Suprapubic skin (tissue), 4 donors: Measurements from ENCODE around the gene P3H1. TPM values are rescaled to one million over a fixed set of nuclear protein-coding genes. Genes with fewer than 3 reads are reported as not detected.
A peak's percentile ranks its signal among the peaks of the same experiment; 100 is the strongest.
"Not testable (repeated sequence)": the region's sequence is repeated elsewhere in the genome, so short reads cannot be mapped to it uniquely, and the experiment has no call there.

Experiments used
- DNase-seq, 2 donors: peaks; one replicate each; pipeline ENCODE4 v3.0.0-alpha.2; 2019; ENCODE audit warnings: low spot score in 2 of 2
- H3K27ac ChIP-seq: fragments of 200-600 bp; sonication (generic); one replicate; pipeline ENCODE4 v1.5.1; 2019
- H3K27me3 ChIP-seq: fragments of 200-600 bp; sonication (generic); one replicate; pipeline ENCODE4 v1.5.1; 2019
- H3K36me3 ChIP-seq: fragments of 200-600 bp; sonication (generic); one replicate; pipeline ENCODE4 v1.5.1; 2019
- H3K4me1 ChIP-seq: fragments of 200-600 bp; sonication (generic); one replicate; pipeline ENCODE4 v1.5.1; 2019
- H3K4me3 ChIP-seq: fragments of 200-600 bp; sonication (generic); one replicate; pipeline ENCODE4 v1.5.1; 2019; ENCODE audit warnings: mild to moderate bottlenecking
- H3K9me3 ChIP-seq: fragments of 200-600 bp; sonication (generic); one replicate; pipeline ENCODE4 v1.5.1; 2019
- EP300 ChIP-seq: sonication (generic); formaldehyde crosslinking; IDR thresholded peaks from one replicate; pipeline ENCODE4 v1.6.1; 2017; ENCODE audit warnings: antibody characterized with exemption
- POLR2A ChIP-seq, 2 donors: fragments of 450-650 bp; IDR thresholded peaks; one replicate each; pipeline ENCODE4 v1.6.1; 2017; ENCODE audit warnings: antibody characterized with exemption in 2 of 2, mild to moderate bottlenecking in 2 of 2, moderate library complexity in 2 of 2
- POLR2AphosphoS5 ChIP-seq, 3 donors: sonication (generic); formaldehyde crosslinking; IDR thresholded peaks; one replicate each; pipeline ENCODE4 v1.6.1; 2017; ENCODE audit warnings: antibody characterized with exemption in 3 of 3
- WGBS: methylation state at CpG from one replicate; pipeline ENCODE4 v1.1.5; 2018; 5-methylcytosine and 5-hydroxymethylcytosine counted together
- total RNA-seq, 4 donors: library from RNA; depleted of rRNA; stranded (reverse); fragments of >200 nt; gene quantifications; one replicate each; pipeline ENCODE4 v1.1.0, GENCODE V29; 2016
- TF ChIP-seq, protein P1 (sequence below), 2 donors: fragments of 200-600 bp in 1 of 2; fragments of 450-650 bp in 1 of 2; sonication (generic) in 1 of 2; IDR thresholded peaks; one replicate each; pipeline ENCODE4 v1.5.1; 2016 to 2019; ENCODE audit warnings: antibody characterized with exemption in 2 of 2, mild to moderate bottlenecking in 1 of 2, moderate library complexity in 1 of 2

Gene P3H1
- total RNA-seq, 4 donors from 2014 or later = 12.5 to 19.8 (median 16.1) TPM

GRCh38 chr1:42756956-42757891 lies 9.6 kb downstream of the P3H1 start:
- 78% methylated on average over 17 of the region's 17 CpGs for WGBS
- TF ChIP-seq, protein P1, sequence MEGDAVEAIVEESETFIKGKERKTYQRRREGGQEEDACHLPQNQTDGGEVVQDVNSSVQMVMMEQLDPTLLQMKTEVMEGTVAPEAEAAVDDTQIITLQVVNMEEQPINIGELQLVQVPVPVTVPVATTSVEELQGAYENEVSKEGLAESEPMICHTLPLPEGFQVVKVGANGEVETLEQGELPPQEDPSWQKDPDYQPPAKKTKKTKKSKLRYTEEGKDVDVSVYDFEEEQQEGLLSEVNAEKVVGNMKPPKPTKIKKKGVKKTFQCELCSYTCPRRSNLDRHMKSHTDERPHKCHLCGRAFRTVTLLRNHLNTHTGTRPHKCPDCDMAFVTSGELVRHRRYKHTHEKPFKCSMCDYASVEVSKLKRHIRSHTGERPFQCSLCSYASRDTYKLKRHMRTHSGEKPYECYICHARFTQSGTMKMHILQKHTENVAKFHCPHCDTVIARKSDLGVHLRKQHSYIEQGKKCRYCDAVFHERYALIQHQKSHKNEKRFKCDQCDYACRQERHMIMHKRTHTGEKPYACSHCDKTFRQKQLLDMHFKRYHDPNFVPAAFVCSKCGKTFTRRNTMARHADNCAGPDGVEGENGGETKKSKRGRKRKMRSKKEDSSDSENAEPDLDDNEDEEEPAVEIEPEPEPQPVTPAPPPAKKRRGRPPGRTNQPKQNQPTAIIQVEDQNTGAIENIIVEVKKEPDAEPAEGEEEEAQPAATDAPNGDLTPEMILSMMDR (IDR thresholded peaks at IDR 0.05) = peak; percentile 36 to 55
- no peak for TF ChIP-seq POLR2A (IDR thresholded peaks at IDR 0.05)

DNA sequence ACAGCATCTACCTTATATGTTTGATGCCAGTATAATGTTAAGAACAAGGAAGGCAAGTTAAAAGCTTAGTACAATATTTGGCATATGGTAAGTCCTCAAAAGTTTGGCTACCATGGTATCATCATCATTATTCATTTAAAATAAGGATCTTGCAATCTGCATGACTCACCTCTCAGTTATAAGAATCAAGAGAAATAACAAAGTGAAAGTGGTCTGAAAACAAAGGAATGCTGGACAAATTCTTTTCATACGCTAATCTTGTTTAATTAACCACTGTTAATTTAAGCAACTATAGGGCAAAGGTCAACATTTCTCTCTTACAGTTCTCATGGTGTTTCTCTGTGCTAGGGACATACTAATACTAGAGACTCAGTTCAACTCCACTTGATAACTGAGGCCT lies 13.8 kb downstream of the P3H1 start:
- H3K9me3 ChIP-seq = no peaks in the 10 kb centered on the region
- H3K27me3 ChIP-seq = no peaks in the 10 kb centered on the region
- 83% methylated on average over 1 of the region's 1 CpG for WGBS
- H3K36me3 ChIP-seq = peaks cover 83% of the 10 kb centered on the region
- TF ChIP-seq POLR2AphosphoS5 (IDR thresholded peaks at IDR 0.05) (no peak), POLR2A (IDR thresholded peaks at IDR 0.05) (no peak), EP300 (no peak)
- TF ChIP-seq, protein P1 (IDR thresholded peaks at IDR 0.05) = no peak
- no peak overlapping the region for H3K27ac ChIP-seq
- H3K4me3 ChIP-seq = no peak overlapping the region
- DNase-seq = no peak
- peaks cover 3% of the 10 kb centered on the region for H3K4me1 ChIP-seq

More at GRCh38 chr1:42756956-42757891, 9.6 kb downstream of the P3H1 start:
- Histone ChIP-seq H3K27me3 (no peaks in the 10 kb centered on the region), H3K4me3 (no peak overlapping the region), H3K36me3 (peaks cover 66% of the 10 kb centered on the region), H3K9me3 (no peaks in the 10 kb centered on the region), H3K27ac (no peak overlapping the region), H3K4me1 (peaks cover under 1% of the 10 kb centered on the region)
- DNase-seq = peak in 1 of 2 donors; percentile 35

DNA sequence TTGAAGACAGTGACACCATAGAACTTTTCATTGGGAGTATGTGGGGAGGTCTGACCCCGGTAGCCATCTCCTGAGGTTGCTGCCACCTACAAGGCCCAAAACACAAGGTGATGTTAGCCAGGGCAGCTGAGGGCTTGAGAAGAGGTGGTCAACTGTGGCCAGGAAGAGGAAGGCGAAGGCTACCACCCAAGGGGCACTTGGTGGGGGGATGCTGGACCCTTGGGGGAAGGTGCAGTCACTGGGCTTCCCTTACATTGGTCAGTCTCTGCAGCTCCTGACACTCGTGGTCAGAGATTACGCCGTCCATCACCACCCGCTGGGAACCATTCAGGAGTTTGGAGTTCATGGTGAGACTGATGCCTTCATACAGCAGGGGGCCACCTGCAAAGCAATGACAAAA lies 14.5 kb downstream of the P3H1 start:
- no peaks in the 10 kb centered on the region for H3K27me3 ChIP-seq

GRCh38 chr1:42751511-42752070 lies 15.2 kb downstream of the P3H1 start:
- H3K4me3 ChIP-seq, H3K27me3 ChIP-seq, H3K4me1 ChIP-seq, H3K27ac ChIP-seq, H3K9me3 ChIP-seq: not testable (repeated sequence)
- H3K36me3 ChIP-seq = peaks cover 88% of the 10 kb centered on the region
- 96% methylated on average over 8 of the region's 8 CpGs for WGBS
- DNase-seq = peak; percentile 11 to 58

More for the DNA sequence above, 14.5 kb downstream of the P3H1 start:
- H3K36me3 ChIP-seq = peaks cover 83% of the 10 kb centered on the region
- 88% methylated on average over 6 of the region's 6 CpGs for WGBS
- peaks cover 3% of the 10 kb centered on the region for H3K4me1 ChIP-seq
- peak; percentile 22 to 54 for DNase-seq
- H3K27ac ChIP-seq = no peak overlapping the region
- TF ChIP-seq EP300 (no peak), POLR2AphosphoS5 (IDR thresholded peaks at IDR 0.05) (no peak), POLR2A (IDR thresholded peaks at IDR 0.05) (no peak)
- TF ChIP-seq, protein P1 (IDR thresholded peaks at IDR 0.05) = no peak
- no peak overlapping the region for H3K4me3 ChIP-seq
- H3K9me3 ChIP-seq = no peaks in the 10 kb centered on the region

- no peak overlapping the region for H3K4me3 ChIP-seq
- TF ChIP-seq EP300 = no peak
- no peak for TF ChIP-seq POLR2AphosphoS5 (IDR thresholded peaks at IDR 0.05)
- peaks cover 3% of the 10 kb centered on the region for H3K4me1 ChIP-seq
- no peaks in the 10 kb centered on the region for H3K9me3 ChIP-seq
- DNase-seq = peak in 1 of 2 donors; percentile 31
- H3K27me3 ChIP-seq = no peaks in the 10 kb centered on the region
- WGBS = 94% methylated on average over 12 of the region's 12 CpGs
- H3K27ac ChIP-seq = no peak overlapping the region
- peaks cover 83% of the 10 kb centered on the region for H3K36me3 ChIP-seq
Measured at GRCh38 chr1:42750041-42750440, 16.8 kb downstream of the P3H1 start.
